Mesenchymal stem cell (in vitro differentiated cells and primary cell): ENCODE data around the gene CRB2.

Experiments used
- DNase-seq: peaks from one replicate; pipeline ENCODE4 v3.0.0-alpha.2; 2013
- H2AFZ ChIP-seq: one replicate; pipeline ENCODE4 v1.6.1; 2013; ENCODE audit warnings: low read depth, mild to moderate bottlenecking, control low read depth, inconsistent platforms, low read length, moderate library complexity
- H2AK5ac ChIP-seq: 2 replicates; pipeline ENCODE4 v1.6.1; 2013; ENCODE audit warnings: low read length, moderate library complexity, mild to moderate bottlenecking, inconsistent platforms; ENCODE audit not compliant: severe bottlenecking
- H2BK120ac ChIP-seq: one replicate; pipeline ENCODE4 v1.6.1; 2013; ENCODE audit warnings: low read depth, mild to moderate bottlenecking, inconsistent platforms, low read length, moderate library complexity
- H2BK12ac ChIP-seq, 2 experiments: one replicate each; pipeline ENCODE4 v1.6.1; 2013; ENCODE audit warnings: inconsistent platforms in 2 of 2, low read length in 2 of 2, mild to moderate bottlenecking in 2 of 2, moderate library complexity in 2 of 2, control low read depth in 1 of 2
- H2BK15ac ChIP-seq: one replicate; pipeline ENCODE4 v1.6.1; 2013; ENCODE audit warnings: mild to moderate bottlenecking, low read depth, inconsistent platforms; ENCODE audit not compliant: poor library complexity, severe bottlenecking
- H2BK5ac ChIP-seq: 2 replicates; pipeline ENCODE4 v1.6.1; 2013; ENCODE audit warnings: low read depth, mild to moderate bottlenecking, low read length, control low read depth, inconsistent platforms; ENCODE audit not compliant: poor library complexity, severe bottlenecking
- H3K14ac ChIP-seq, 2 experiments: one replicate each; pipeline ENCODE4 v1.6.1; 2013; ENCODE audit warnings: inconsistent platforms in 2 of 2, low read length in 2 of 2, control low read depth in 1 of 2, mild to moderate bottlenecking in 1 of 2, moderate library complexity in 1 of 2
- H3K18ac ChIP-seq, 2 experiments: one replicate each; pipeline ENCODE4 v1.6.1; 2013; ENCODE audit warnings: inconsistent platforms in 2 of 2, low read length in 2 of 2, control low read depth in 1 of 2, low read depth in 1 of 2, mild to moderate bottlenecking in 1 of 2
- H3K23ac ChIP-seq, 2 experiments: one replicate each; pipeline ENCODE4 v1.6.1; 2013; ENCODE audit warnings: inconsistent platforms in 2 of 2, low read length in 2 of 2, mild to moderate bottlenecking in 2 of 2, moderate library complexity in 2 of 2, control low read depth in 1 of 2
- H3K27ac ChIP-seq: 2 replicates; pipeline ENCODE4 v1.5.1; 2013; ENCODE audit warnings: mild to moderate bottlenecking, moderate library complexity, low read length, control low read depth, inconsistent platforms; ENCODE audit not compliant: poor library complexity, severe bottlenecking
- H3K27me3 ChIP-seq, 2 experiments: 2 replicates each; pipeline versions ENCODE4 v1.6.1 to v1.7.0; 2013; ENCODE audit warnings: low read length in 2 of 2, mild to moderate bottlenecking in 2 of 2, moderate library complexity in 2 of 2, control low read depth in 1 of 2, inconsistent platforms in 1 of 2; ENCODE audit not compliant: control insufficient read depth in 1 of 2, insufficient read depth in 1 of 2
- H3K36me3 ChIP-seq, 2 experiments: 2 replicates each; pipeline versions ENCODE4 v1.6.1 to v1.7.0; 2013; ENCODE audit warnings: low read length in 2 of 2, control low read depth in 1 of 2, inconsistent platforms in 1 of 2, low read depth in 1 of 2, mild to moderate bottlenecking in 1 of 2; ENCODE audit not compliant: insufficient read depth in 2 of 2, control insufficient read depth in 1 of 2
- H3K4ac ChIP-seq, 2 experiments: one replicate each; pipeline ENCODE4 v1.6.1; 2013; ENCODE audit warnings: inconsistent platforms in 2 of 2, low read length in 2 of 2, mild to moderate bottlenecking in 2 of 2, moderate library complexity in 2 of 2, control low read depth in 1 of 2, low read depth in 1 of 2
- H3K4me1 ChIP-seq: 2 replicates; pipeline ENCODE4 v1.6.1; 2013; ENCODE audit warnings: low read depth, low read length, control low read depth; ENCODE audit not compliant: control insufficient read depth, insufficient read depth
- H3K4me2 ChIP-seq: 2 replicates; pipeline ENCODE4 v1.6.1; 2013; ENCODE audit warnings: low read length, mild to moderate bottlenecking, inconsistent platforms; ENCODE audit not compliant: poor library complexity, severe bottlenecking
- H3K4me3 ChIP-seq, 2 experiments: 2 replicates each; pipeline versions ENCODE4 v1.5.1 to v1.7.0; 2013; ENCODE audit warnings: low read length in 2 of 2, mild to moderate bottlenecking in 2 of 2, control low read depth in 1 of 2, low read depth in 1 of 2; ENCODE audit not compliant: insufficient read depth in 1 of 2
- H3K79me1 ChIP-seq: replicated peaks from 2 replicates; pipeline ENCODE4 v1.6.1; 2013; ENCODE audit warnings: mild to moderate bottlenecking, control low read depth, low read length, inconsistent platforms; ENCODE audit not compliant: poor library complexity, severe bottlenecking
- H3K9ac ChIP-seq: 2 replicates; pipeline ENCODE4 v1.7.0; 2013; ENCODE audit warnings: mild to moderate bottlenecking, low read length, moderate library complexity
- H3K9me3 ChIP-seq: 2 replicates; pipeline ENCODE4 v1.7.0; 2013; ENCODE audit warnings: mild to moderate bottlenecking, low read length; ENCODE audit not compliant: control insufficient read depth
- H4K8ac ChIP-seq: one replicate; pipeline ENCODE4 v1.6.1; 2013; ENCODE audit warnings: inconsistent platforms, mild to moderate bottlenecking, low read length, moderate library complexity
- H4K91ac ChIP-seq: one replicate; pipeline ENCODE4 v1.6.1; 2013; ENCODE audit warnings: mild to moderate bottlenecking, low read length, inconsistent platforms
- WGBS: methylation state at CpG from one replicate; pipeline ENCODE4 v1.1.7; 2013; ENCODE audit warnings: mixed read lengths; 5-methylcytosine and 5-hydroxymethylcytosine counted together

Gene CRB2

GRCh38 chr9:123365287-123365880, 9.4 kb downstream of the CRB2 start:
- Histone ChIP-seq H3K79me1 (no peaks in the 10 kb centered on the region), H3K9me3 (no peaks in the 10 kb centered on the region), H3K4me2 (no peak overlapping the region), H3K4me1 (peaks cover 53% of the 10 kb centered on the region), H4K8ac (no peak overlapping the region), H4K91ac (peak overlapping the region; percentile 52), H3K36me3 (no peaks in the 10 kb centered on the region), H3K27ac (no peak overlapping the region), H2BK12ac (no peak overlapping the region), H3K4me3 (no peak overlapping the region), H2BK5ac (no peak overlapping the region), H3K18ac (no peak overlapping the region), H3K4ac (no peak overlapping the region), H2AK5ac (peak overlapping the region; percentile 35), H2BK15ac (no peak overlapping the region), H2BK120ac (no peak overlapping the region), H3K9ac (no peak overlapping the region), H3K23ac (no peak overlapping the region), H2AFZ (no peak overlapping the region), H3K27me3 (peaks cover 9 to 45% of the 10 kb centered on the region in 2 experiments), H3K14ac (no peak overlapping the region)
- DNase-seq: no peak
- 86% methylated on average over 12 of the region's 12 CpGs for WGBS

GRCh38 chr9:123365881-123366528, 10.0 kb downstream of the CRB2 start:
- Histone ChIP-seq H4K8ac (no peak overlapping the region), H3K36me3 (no peaks in the 10 kb centered on the region), H3K27me3 (peaks cover 9 to 46% of the 10 kb centered on the region in 2 experiments), H2BK5ac (no peak overlapping the region), H3K4me1 (peaks cover 47% of the 10 kb centered on the region), H3K4me2 (no peak overlapping the region), H2BK12ac (no peak overlapping the region), H3K9me3 (no peaks in the 10 kb centered on the region), H3K4ac (no peak overlapping the region), H2BK15ac (no peak overlapping the region), H3K4me3 (no peak overlapping the region), H3K23ac (no peak overlapping the region), H2BK120ac (no peak overlapping the region), H2AK5ac (no peak overlapping the region), H3K27ac (no peak overlapping the region), H3K9ac (no peak overlapping the region), H4K91ac (peak overlapping the region; percentile 52), H3K79me1 (no peaks in the 10 kb centered on the region), H3K14ac (no peak overlapping the region), H3K18ac (no peak overlapping the region), H2AFZ (no peak overlapping the region)
- DNase-seq: no peak
- WGBS: 87% methylated on average over 65 of the region's 67 CpGs

GRCh38 chr9:123368023-123368422, 12.0 kb downstream of the CRB2 start:
- Histone ChIP-seq H3K4me3 (no peak overlapping the region), H3K27me3 (peaks cover 23 to 56% of the 10 kb centered on the region in 2 experiments), H2BK120ac (no peak overlapping the region), H4K91ac (no peak overlapping the region), H3K4ac (no peak overlapping the region), H2BK5ac (no peak overlapping the region), H2AFZ (no peak overlapping the region), H2BK15ac (no peak overlapping the region), H3K14ac (no peak overlapping the region), H3K79me1 (no peaks in the 10 kb centered on the region), H4K8ac (no peak overlapping the region), H3K18ac (no peak overlapping the region), H2AK5ac (peak overlapping the region; percentile 31), H3K23ac (no peak overlapping the region), H3K9ac (no peak overlapping the region), H3K27ac (no peak overlapping the region), H3K4me2 (no peak overlapping the region), H2BK12ac (no peak overlapping the region), H3K9me3 (no peaks in the 10 kb centered on the region), H3K36me3 (no peaks in the 10 kb centered on the region), H3K4me1 (peaks cover 45% of the 10 kb centered on the region)
- DNase-seq: no peak
- WGBS: 89% methylated on average over 10 of the region's 10 CpGs

- Histone ChIP-seq H3K79me1 (no peaks in the 10 kb centered on the region), H2BK5ac (no peak overlapping the region), H3K9me3 (no peaks in the 10 kb centered on the region), H3K23ac (no peak overlapping the region), H2BK12ac (no peak overlapping the region), H4K8ac (no peak overlapping the region), H3K4me2 (no peak overlapping the region), H2BK15ac (no peak overlapping the region), H3K27me3 (peaks cover 23 to 51% of the 10 kb centered on the region in 2 experiments), H2BK120ac (no peak overlapping the region), H3K4me3 (no peak overlapping the region), H3K27ac (no peak overlapping the region), H4K91ac (no peak overlapping the region), H3K18ac (no peak overlapping the region), H3K4ac (no peak overlapping the region), H3K4me1 (peaks cover 46% of the 10 kb centered on the region), H3K9ac (no peak overlapping the region), H3K36me3 (no peaks in the 10 kb centered on the region), H2AFZ (no peak overlapping the region), H3K14ac (no peak overlapping the region), H2AK5ac (peak overlapping the region; percentile 69)
- no peak for DNase-seq
- WGBS: 87% methylated on average over 5 of the region's 6 CpGs
Observed at GRCh38 chr9:123368536-123369153, 12.6 kb downstream of the CRB2 start.
